Stimulated activated CD8-positive, alpha-beta memory T cell treated with anti-CD3 and anti-CD28 coated beads, Interleukin-12 subunit alpha, Interleukin-12 subunit beta, amount 100 ng/mL, for 1 hour (primary cell): ENCODE measurements around the gene ATP6V0A4.
"Not testable (repeated sequence)": the region's sequence is repeated elsewhere in the genome, so short reads cannot be mapped to it uniquely, and the experiment has no call there.

Experiments used
- DNase-seq: peaks from one replicate; pipeline ENCODE4 v3.0.0-alpha.2; 2020; ENCODE audit warnings: low read depth

The ATP6V0A4 gene

DNA sequence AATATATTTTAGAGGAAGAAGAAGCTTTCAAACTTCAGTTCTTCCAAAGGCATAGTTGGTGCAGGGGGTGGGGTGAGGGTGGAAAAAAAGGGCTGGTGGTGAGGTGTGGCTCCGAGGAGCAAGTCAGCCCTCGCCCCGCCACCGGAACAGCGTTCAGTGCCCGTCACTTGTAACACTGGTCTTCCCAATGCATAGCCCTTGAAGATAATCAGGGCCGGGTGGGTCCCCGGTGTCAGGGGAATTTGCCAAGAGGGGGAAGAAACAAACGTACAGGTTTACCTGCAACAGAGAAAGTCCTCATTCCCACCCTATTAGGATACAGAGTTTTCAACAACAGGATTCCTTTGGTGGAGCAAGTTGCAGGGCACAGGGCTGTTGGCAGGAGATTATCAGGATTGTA is 98.3 kb downstream of the ATP6V0A4 start:
- DNase-seq = no peak

GRCh38 chr7:138698281-138698680 is 99.7 kb downstream of the ATP6V0A4 start:
- DNase-seq = no peak

- DNase-seq = no peak
Measured at GRCh38 chr7:138697535-138698182, 100.3 kb downstream of the ATP6V0A4 start.

DNA sequence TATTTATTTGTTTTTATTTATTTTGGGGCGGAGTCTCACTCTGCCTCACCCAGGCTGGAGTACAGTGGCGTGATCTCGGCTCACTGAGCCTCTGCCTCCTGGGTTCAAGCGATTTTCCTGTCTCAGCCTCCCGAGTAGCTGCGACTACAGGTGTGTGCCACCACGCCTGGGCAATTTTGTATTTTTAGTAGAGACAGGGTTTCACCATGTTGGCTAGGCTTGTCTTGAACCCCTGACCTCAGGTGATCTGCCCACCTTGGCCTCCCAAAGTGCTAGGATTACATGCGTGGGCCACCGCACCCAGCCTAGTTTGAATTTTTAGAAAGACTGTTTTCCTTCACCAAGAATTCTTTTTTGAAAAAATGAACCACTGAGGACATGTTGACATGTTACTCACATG is 102.2 kb downstream of the ATP6V0A4 start:
- DNase-seq = not testable (repeated sequence)

DNA sequence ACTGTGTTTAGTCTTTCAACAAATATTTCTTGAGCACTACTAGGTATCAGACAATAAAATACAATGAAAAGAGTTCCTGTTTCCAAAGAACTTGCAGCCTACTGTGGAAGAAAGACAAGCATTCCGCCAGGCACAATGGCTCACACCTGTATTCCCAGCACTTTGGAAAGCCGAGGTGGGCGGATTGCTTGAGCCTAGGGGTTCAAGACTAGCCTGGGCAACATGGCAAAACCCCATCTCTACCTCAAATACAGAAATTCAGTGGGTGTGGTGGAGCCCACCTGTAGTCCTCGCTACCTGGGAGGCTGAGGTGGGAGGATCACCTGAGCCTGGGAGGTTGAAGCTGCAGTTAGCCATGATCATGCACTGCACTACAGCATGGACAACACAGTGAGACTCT is 102.9 kb downstream of the ATP6V0A4 start:
- no peak for DNase-seq

GRCh38 chr7:138691178-138691577 is 106.8 kb downstream of the ATP6V0A4 start:
- DNase-seq = no peak

DNA sequence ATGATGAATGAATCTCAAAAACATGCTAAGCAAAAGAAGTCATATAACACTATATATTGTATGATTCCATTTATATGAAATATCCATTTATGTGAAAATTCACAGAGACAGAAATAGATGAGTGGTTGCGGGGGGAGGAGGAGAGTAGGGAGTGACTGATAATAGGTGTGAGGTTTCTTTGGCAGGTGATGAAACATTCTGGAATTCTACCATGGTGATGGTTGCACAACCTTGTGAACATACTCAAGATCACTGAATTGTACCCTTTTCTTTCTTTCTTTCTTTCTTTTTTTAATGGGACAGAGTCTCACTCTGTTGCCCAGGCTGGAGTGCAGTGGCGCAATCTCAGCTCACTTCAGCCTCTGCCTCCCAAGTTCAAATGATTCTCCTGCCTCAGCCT is 107.5 kb downstream of the ATP6V0A4 start:
- no peak for DNase-seq

DNA sequence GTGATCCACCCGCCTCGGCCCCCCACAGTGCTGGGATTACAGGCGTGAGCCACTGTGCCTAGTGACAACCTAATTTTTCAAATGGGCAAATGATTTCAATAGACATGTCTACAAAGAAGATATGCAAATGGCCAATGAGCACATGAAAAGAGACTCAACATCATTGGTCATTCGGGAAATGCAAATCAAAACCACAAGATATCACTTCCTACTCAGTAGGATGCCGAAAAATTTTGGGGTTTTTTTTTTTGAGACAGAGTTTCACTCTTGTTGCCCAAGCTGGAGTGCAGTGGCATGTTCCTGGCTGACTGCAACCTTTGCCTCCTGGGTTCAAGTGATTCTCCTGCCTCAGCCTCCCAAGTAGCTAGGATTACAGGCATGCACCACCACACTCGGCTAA is 110.0 kb downstream of the ATP6V0A4 start:
- not testable (repeated sequence) for DNase-seq

GRCh38 chr7:138684340-138684739 is 113.7 kb downstream of the ATP6V0A4 start:
- DNase-seq = no peak

DNA sequence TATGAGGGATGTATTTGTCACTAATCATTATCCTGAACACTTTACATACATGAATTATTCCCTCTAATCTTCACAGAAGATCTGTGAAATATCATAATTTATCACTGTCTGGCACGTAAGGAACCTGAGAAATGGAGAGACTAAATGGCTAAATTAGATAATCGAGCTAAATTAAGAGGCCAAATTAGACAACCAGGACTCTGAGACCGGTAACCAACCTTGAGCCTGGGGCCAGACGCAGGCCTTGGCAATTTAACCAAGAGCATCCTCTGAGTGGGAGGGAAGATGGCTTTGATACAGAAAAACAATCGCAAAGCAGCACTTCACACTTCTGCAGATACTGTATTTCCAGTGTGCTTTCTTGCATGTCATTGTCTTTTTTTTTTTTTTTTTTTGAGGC is 118.2 kb downstream of the ATP6V0A4 start:
- DNase-seq = no peak

DNA sequence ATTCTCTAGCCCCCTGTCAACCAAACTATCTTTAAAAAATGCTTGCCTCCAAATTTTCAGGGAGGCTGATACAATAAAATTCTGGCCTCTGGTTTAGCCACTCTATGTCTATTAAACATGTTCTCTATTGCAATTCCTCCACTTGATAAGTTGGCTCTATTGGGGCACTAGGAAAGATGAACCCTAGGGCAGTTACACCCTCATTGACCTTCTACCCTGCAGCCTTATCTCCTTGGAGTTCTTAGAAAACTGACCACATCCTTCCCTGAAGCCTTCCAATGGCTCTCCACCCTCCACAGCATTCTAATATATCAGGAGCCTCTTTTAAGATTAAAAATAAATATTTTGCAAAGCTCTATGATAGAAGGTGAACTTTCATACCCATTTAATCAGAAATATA is 127.4 kb downstream of the ATP6V0A4 start:
- DNase-seq = no peak

DNA sequence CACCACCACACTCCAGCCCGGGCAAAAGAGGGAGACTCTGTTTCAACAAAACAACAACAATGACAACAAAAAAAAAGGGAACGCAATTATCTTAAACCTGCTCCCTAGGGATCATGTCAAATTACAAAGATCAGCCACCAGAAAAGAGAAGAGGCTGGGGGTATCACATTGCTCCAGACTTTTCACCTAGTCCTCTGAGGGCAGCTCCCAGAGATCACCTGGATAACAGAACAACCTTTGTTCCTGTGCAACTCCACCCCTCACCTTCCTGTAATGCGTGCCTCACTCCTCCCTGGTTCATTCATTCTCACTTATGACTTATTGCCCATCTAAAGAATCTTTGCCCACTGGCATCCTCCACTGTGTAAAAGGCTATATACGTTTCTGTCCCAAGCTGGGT is 128.6 kb downstream of the ATP6V0A4 start:
- DNase-seq = no peak

- DNase-seq = no peak
Measured at GRCh38 chr7:138668946-138669345, 129.1 kb downstream of the ATP6V0A4 start.

GRCh38 chr7:138668229-138668596 is 129.8 kb downstream of the ATP6V0A4 start:
- no peak for DNase-seq

DNA sequence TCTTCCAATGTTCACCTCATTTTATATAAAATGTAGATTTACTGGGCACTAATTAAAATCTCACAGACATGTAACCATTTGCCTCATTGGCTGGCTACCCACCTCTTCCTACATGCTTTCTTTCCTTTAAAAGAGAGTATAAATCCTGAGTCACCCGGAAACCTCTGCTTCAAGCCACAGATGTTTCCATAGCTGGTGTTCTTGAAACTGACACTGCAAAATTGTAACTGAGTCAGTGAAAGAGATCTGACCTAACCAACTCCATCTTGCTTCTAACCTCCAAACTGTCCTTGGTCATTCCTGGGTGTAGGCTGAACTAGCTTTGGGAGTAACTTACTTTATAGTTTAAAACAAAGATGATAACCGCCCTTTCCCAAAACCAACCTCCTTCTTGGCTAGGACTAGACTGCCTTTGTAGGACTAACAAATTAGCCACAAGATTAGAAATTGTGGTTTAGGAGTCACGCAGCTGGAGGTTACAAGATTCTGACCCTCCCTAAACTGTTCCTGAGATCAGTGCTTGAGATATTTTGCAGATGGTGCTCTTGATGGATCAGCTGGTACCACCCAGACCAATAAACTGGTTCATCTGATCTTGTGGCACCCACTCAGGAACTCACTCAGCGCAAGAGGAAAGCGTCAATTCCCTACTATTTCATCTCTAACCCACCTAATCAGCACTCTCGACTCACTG is 130.3 kb downstream of the ATP6V0A4 start:
- no peak for DNase-seq

GRCh38 chr7:138666385-138666784 is 131.6 kb downstream of the ATP6V0A4 start:
- DNase-seq = no peak

DNA sequence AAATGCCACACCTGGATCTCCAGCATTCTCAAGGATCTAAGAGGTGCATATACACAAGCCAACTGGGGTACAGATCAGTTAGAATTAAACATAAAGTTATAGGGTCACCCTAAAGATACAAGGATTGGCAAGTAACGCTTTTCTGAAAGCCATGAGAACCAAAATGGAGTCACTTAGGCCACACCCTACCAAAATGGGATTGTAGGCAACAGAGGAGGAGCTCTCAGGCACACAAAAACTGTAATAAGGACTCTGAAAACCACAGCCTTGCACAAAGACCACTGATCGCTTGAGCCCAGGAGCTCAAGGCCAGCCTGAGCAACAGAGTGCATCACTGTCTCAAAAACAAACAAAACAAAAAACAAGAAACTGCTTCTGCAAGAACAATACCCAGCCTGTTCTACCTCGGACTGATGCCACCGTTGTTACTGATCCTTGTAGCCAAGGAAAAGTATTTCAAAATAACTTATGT is 132.3 kb downstream of the ATP6V0A4 start:
- no peak for DNase-seq

DNA sequence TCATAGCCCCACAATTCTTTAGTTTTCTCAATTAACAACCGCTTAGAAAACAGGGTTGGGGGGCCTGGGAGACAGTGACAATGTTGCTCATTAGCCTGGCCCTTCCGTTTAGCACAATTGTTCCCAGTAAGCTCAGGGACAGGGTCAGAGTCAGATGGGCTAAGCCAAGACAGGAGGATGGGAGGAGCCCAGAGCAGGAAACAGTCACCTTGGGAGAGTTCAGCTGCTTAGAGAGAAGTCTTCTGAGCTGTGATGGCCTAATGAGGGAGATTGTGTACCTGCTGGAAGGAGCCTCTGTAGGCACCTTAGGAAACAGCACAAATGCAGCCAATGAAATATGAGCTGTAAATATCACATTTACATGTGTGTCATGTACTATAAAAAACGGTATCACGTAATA is 132.7 kb downstream of the ATP6V0A4 start:
- no peak for DNase-seq

DNA sequence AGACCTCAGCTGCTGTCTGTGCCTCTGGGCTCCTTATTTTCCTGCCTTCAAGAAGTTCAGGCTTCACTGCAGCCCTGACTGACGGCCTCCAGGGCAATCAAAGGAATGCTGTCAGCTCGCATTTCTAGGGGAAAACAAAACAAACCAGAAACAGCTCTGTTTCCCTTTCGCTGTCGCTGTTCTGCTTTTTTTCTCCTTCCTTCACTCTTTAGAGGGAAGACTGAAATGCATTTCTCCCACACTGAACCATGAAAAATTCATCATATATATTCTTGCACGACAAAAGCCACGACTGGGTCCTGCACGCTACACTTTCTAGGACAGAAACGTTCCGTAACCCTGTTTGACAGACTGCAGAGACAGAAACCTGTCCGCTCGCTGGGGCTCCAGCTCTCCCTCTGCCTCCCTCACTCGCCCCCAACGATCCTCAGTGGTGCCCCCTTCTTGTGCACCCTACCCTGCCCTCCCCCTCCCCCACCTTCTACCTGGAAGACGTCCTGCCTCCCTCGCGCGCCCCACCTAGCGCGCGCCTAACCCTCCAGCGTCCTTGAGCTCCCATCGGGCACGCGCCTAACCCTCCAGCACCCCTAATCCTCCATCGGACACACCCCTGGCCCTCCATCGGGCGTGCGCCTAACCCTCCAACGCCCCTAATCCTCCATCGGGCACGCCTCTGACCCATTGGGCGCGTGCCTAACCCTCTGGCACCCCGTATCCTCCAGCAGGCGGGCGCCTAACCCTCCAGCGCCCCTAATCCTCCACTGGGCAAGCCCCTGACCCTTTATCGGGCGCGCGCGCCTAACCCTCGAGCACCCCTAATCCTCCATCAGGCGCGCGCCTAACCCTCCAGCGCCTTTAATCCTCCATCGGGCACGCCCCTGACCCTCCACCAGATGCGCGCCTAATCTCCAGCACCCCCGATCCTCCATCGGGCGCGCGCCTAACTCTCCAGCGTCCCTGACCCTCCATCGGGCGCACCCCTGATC is 134.0 kb downstream of the ATP6V0A4 start:
- no peak for DNase-seq

- DNase-seq = no peak
Measured at GRCh38 chr7:138662991-138663320, 135.0 kb downstream of the ATP6V0A4 start.

DNA sequence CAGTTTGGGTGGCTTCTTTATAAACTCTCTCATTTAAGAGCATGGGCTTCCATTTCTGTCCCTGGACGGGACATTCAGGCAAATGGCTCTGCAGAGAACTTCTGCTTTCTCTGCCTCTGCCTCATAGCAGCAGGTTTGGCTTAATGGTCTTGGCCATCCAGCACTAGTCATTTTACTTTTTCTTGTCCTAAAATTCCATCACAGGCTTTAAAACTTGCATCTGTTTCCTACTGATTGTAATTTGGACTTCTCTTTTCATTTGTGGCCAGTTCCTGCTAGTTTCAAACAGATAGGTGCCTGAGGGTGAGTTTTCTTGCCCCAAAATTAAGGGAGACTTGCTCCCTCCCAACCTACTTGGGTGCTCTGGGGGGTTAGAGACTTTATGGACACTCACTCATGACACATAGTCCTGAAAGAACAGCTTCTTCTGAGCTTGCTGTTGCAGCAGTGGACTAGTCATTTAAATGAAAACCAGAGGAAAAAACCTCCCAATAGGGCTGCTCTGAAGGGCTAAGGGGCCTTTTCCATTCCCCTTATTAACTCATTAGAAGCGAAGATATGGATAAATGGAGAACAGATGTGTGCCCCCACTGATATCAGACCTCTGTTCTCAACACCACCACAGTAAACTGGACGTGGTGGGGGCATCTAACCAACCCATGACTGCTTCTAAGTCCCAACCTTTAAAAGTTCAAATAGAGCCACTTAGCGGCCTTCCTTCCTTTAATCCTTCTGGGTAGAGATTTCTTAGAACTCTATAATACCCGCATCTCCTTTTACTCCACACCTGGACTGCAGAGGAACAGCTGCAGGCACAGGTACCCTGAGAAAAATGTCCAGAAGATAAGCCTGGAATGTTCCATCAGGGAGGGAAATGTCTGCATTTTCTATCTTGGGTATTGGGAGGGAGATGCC is 135.7 kb downstream of the ATP6V0A4 start:
- DNase-seq = no peak
